COLO668 (cell line): ENCODE data around the gene FXYD3.
"Not testable (repeated sequence)": the region's sequence is repeated elsewhere in the genome, so short reads cannot be mapped to it uniquely, and the experiment has no call there.

ENCODE experiments used
- DNase-seq: peaks from one replicate; lab custom pipeline; 2025; ENCODE audit not compliant: unreplicated experiment; lab: John Stamatoyannopoulos, UW

Gene FXYD3

DNA sequence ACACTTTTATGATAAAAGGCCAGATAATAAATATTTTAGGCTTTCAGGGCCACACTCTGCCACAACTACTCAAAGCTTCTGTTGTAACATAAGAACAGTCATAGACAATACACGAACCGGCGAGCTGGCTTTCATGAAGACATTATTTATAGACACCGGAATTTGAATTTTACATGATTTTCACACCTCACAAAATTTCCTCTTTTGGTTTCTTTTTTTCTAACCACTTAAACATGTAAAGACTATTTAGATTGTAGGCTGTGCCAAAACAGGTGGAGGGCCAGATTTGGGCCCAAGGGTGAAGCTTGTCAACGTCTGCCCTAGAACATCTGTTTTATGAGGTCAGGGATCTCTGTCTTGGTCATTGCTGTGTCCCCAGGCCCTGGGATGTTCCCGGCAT, 29.7 kb upstream of the FXYD3 start:
- DNase-seq: no peak

DNA sequence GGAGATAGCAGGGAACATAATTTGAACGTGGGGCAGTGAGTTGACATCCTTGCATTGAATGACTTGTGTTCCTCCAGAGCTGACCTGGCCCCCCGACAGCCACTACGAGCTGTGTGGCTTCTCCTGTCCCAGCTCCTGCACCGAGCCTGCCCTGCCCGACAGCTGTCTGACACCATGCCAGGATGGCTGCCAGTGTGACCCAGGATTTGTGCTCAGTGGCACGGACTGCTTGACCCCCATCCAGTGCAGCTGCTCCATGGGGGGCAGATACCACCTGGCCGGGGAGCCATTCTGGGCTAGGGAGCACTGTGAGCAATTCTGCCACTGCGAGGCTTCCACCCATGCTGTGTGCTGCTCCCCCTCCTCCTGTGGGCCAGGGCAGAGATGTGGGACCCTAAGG, 29.2 kb upstream of the FXYD3 start:
- no peak for DNase-seq

DNA sequence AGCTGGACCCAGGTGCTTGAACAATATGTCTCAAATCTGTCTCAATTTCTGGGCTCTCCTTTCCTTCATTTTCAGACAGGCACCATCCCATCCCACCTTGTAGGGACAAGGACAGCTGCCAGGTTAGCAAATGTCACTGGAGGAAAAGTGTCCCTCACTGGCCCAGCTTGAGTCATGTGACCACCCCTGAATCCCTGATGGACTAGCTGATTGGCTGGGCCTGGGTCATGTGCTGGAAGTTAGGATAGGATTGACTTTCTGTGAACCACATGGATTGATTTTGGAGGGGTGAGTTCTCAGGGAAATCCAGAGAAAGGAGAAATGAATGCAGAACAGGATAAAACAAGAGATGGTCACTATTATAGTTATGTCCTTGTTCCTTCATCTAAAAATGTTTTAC, 28.2 kb upstream of the FXYD3 start:
- no peak for DNase-seq

GRCh38 chr19:35088131-35088913, 27.3 kb upstream of the FXYD3 start:
- no peak for DNase-seq

DNA sequence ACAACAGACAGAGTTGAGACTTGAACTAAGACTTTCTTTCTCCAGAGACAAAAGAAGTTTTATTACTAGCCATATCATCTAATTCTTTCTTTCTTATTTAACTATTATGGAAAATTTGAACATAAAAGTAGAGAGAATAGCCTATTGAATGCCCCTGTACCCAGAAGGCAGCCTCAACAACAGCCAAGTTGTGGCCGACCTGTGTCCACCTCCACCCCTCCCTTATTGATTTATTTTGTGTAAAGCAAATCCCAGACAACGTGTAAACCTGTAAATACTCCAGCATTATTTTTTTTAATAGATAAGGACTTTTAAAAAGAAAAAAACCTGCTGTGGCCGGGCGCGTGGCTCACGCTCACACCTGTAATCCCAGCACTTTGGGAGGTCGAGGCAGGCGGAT, 26.1 kb upstream of the FXYD3 start:
- DNase-seq: no peak

DNA sequence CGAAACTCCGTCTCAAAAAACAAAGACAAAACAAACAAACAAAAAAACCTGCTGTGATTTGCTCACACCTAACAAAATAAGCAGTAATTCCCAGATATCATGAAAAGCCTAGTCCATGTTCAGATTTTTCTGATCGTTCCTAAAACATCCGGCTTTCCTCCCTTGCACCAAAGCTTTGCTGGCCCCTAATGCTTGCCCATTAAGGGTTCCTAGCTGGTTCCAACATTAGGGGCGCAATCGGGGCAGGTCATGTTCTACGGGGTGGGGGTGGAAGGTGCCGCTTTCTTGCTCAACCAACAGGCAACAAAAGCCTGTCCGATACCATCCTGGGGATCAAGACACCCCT, 25.5 kb upstream of the FXYD3 start:
- no peak for DNase-seq

- DNase-seq: peak; percentile 41
Observed at GRCh38 chr19:35090506-35091214, 25.0 kb upstream of the FXYD3 start.

GRCh38 chr19:35093430-35093829, 22.2 kb upstream of the FXYD3 start:
- DNase-seq: no peak

GRCh38 chr19:35093941-35094647, 21.5 kb upstream of the FXYD3 start:
- no peak for DNase-seq

DNA sequence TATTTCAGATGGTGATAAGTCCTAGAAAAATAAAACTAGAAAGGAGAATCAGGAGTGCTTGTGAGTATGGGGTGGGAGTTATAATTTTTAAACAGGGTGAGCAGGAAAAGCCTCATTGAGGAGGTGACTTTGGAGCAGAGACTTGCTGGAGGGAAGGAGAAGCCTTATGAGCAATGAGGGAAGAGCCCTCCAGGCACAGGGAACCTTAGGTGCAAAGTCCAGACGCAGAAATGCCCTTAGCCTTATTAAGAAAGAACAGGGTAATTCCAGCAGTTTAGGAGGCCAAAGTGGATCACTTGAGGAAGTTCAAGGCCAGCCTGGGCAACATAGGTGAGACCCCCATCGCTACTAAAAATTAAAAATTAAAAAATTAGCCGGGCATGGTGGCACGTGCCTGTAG, 21.0 kb upstream of the FXYD3 start:
- DNase-seq: no peak

GRCh38 chr19:35095667-35096368, 19.8 kb upstream of the FXYD3 start:
- DNase-seq: no peak

DNA sequence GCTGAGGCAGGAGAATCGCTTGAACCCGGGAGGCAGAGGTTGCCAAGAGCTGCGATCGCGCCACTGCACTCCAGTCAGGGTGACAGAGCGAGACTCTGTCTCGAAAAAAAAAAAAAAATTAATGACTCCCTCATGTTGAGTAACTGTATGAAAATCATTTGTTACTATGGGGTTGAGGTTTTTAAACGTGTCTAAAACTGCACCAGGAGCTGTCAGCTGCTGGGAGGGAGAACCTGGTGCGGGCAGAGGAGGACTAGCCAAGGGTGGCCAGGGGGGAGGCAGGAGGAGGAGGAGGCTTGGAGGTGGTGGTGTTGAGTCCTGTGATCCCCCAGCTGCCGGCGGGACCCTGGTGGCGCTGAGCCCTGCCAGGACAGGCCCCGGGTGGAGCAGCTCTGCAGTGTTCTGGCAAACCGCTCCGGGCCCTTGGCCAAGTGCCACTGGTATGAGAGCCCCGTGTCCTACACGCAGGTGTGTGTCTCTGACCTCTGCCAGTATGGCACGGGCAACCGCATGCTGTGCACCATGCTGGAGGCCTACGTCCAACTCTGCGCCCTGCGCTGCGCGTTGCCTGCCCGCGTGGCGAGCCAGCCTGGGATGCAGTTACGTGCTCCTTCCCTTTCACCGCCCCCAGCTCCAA, 17.1 kb upstream of the FXYD3 start:
- DNase-seq: peak; percentile 4

DNA sequence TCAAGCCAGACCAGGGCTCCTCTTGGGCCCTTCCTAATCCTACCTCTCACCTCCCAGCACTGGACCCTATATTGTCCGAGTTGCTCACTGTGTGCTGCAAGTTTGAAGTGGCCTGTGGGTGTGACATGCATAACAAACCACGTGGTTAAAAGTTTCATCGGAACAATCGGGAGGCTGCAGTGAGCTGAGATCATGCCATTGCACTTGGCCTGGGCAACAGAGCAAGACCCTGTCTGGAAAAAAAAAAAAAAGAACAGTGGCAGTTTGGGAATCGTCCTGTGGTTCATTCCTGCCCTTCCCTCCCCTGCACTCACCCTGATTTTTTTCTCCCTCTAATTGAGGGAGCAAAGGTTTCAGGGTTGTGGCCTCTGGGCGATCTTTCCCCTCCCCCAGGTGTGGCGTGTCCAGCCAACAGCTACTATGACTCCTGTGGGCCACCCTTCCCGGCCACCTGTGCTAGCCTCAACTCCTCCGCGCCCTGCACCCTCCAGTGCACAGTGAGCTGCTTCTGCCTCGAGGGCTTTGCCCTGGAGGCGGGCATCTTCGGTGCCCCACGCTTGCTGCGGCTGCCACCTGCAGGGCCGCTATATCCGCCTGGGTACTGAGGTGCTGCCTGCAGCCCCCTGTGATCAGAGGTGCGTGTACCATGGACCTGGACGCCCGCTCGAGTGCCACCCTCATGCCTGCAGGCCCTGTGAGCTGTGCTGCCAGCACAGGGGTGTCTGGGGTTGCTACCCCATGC, 16.3 kb upstream of the FXYD3 start:
- DNase-seq: no peak

DNA sequence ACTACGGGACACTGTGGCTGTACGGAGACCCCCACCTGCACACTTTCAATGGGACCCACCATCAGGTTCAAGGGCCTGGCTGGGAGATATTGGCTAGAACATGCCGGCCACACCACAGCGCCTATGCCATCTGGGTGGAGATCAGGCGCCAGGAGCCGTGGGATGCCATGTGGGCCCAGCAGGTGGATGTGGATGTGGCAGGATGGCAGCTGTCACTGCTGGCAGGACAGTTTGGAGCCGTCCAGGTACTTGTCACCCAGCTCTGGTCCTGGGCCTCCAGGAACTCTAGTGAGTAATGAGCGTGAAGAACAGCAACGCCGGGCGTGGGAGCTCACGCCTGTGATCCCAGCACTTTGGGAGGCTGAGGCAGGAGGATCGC, 15.7 kb upstream of the FXYD3 start:
- no peak for DNase-seq

GRCh38 chr19:35100588-35101533, 14.8 kb upstream of the FXYD3 start:
- no peak for DNase-seq

DNA sequence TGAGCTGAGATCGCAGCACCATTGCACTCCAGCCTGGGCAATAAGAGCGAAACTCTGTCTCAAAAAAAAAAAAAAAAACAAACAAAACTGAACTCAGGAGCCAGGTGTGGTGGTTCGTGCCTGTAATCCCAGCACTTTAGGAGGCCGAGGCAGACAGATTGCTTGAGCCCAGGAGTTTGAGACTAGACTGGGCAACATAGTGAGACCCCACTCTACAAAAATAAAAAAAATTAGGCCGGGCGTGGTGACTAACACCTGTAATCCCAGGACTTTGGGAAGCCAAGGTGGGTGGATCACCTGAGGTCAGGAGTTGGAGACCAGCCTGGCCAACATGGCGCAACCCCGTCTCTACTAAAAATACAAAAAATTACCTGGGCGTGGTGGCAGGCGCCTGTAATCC, 13.7 kb upstream of the FXYD3 start:
- DNase-seq: not testable (repeated sequence)

DNA sequence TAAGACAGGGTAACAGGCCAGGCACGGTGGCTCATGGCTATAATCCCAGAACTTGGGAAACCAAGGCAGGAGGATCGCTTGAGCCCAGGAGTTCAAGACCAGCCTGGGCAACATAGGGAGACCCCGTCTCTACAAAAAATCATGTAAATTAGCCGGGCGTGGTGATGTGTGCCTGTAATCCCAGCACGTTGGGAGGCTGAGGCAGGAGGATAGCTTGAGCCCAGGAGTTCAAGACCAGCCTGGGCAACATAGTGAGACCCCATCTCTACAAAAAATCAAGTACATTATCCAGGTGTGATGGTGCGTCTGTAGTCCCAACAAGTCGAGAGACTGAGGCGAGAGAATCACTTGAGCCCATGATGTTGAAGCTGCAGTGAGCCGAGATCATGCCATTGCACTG, 12.0 kb upstream of the FXYD3 start:
- DNase-seq: not testable (repeated sequence)

GRCh38 chr19:35104361-35104760, 11.3 kb upstream of the FXYD3 start:
- no peak for DNase-seq

- no peak for DNase-seq
Observed at GRCh38 chr19:35105047-35105410, 10.6 kb upstream of the FXYD3 start.
